Measurements from ENCODE around the gene STAT5B.
"Not testable (repeated sequence)": the region's sequence is repeated elsewhere in the genome, so short reads cannot be mapped to it uniquely, and the experiment has no call there.

Gene STAT5B

GRCh38 chr17:42276359-42276608 lies at the start of gene STAT5B:
STAT5B (minus strand) TSS chr17:42276391; CDS start chr17:42232127, 44,264 bp downstream.
- DNase-seq (ENCODE audit: low read depth in 1 of 2, low spot score in 1 of 2): no peak

GRCh38 chr17:42325026-42325425 lies 48.8 kb upstream of the STAT5B start:
- no peak for DNase-seq (ENCODE audit: low read depth in 1 of 2, low spot score in 1 of 2)

DNA sequence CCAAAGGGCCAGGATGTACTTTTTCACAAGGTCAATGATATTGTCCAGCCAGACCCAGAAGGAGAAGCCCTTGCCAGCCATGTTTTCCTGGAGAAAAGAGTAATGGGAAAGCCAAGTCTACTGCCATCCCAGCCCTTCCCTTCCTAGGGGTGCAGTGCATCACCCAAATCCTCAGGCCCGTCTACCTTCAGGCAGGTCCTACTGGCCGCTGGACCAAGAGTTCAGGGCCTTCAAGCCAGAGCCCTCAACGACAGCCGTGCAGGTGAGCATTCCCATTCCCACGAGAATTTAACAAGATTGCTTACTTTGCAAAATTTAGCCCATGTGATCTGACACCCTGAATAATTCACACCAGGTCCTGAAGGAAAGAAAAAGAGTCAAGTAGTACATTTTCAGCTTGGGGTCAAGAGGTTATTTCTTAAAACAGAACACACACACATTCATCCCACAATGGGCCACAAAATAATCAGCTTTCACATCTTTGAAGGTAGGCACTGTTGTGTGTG lies 47.1 kb upstream of the STAT5B start:
- no peak for DNase-seq (ENCODE audit: low read depth in 1 of 2, low spot score in 1 of 2)

DNA sequence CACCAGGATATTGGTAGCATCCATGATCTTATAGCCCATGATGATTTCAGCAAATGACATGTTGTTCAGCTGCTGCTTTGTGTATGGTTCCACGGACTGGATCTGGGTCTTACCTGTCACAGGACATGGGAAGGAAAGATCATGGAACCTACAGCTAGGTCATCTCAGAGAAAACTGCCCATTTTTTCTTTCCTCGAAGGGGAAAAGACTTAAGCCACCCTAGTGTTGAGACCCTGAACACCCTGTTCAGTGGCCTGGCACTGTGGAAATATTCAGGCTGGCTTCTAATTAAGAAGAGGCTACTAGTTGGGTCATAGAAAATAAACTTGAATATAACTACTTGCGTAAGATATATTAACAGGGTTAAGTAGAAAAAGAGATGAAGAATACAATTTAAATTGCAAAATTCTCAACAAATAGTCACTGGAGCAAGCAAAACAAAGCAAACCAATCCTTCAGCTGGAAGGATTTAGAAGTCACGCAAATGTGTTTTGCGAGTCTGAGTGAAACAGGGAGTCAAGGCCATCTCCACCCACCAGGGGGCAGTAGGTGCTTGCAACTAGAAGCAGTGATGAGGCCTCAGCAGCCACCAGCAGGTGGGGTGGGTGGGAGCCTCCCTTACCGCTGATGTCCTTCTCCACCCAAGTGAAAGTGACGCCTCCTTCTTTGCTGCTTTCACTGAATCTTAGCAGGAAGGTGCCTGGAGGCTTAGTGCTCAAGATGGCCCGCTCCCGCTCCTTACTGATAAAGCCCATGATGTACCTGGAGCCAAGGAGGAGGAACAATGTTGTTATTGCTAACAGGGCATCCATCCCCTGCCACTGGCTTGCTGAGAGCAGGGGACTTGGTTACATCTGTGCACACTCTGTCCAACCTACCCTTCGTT lies 46.4 kb upstream of the STAT5B start:
- DNase-seq (ENCODE audit: low read depth in 1 of 2, low spot score in 1 of 2): peak; percentile 89 to 93

- no peak for DNase-seq (ENCODE audit: low read depth in 1 of 2, low spot score in 1 of 2)
Measured at GRCh38 chr17:42321555-42321954, 45.4 kb upstream of the STAT5B start.

DNA sequence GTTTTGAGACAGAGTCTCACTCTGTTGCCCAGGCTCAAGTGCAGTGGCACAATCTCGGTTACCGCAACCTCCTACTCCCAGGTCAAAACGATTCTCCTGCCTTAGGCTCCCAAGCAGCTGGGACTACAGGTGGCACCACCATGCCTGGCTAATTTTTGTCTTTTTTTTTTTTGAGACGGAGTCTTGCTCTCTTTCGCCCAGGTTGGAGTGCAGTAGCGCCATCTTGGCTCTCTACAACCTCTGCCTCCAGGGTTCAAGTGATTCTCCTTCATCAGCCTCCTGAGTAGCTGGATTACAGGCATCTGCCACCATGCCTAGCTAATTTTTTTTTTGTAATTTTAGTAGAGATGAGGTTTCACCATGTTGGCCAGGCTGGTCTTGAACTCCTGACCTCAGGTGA lies 41.8 kb upstream of the STAT5B start:
- DNase-seq (ENCODE audit: low read depth in 1 of 2, low spot score in 1 of 2): not testable (repeated sequence)

DNA sequence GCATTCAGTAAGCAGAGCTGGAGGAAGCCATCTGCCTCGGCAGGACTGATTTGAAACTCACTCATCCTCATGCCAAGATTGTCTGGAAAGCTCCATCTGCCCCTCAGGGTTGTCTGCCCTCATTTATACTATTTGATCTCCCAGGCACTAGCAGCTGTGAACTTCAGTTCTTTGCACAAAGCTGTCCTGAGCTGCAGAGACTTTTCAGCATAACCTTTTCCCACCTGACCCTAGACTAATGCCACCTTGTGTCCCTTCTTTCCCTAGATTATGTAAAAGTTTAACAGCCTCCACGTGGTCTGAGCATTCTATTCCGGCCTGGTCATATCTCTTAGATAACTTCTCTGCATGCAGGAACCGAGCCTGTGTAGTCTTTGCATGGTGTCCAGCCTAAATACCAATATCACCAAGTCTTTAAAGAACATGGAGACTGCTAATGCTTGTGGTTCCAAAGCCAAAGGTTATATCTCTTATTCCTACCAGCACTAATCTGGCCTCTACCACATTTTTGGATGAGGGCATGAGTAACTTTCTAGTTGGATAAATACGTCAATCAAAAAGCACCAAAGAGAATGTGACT lies 41.2 kb upstream of the STAT5B start:
- DNase-seq (ENCODE audit: low read depth in 1 of 2, low spot score in 1 of 2): no peak

GRCh38 chr17:42316755-42317154 lies 40.6 kb upstream of the STAT5B start:
- no peak for DNase-seq (ENCODE audit: low read depth in 1 of 2, low spot score in 1 of 2)

- no peak for DNase-seq (ENCODE audit: low read depth in 1 of 2, low spot score in 1 of 2)
Measured at GRCh38 chr17:42315402-42316156, 39.4 kb upstream of the STAT5B start.

- no peak for DNase-seq (ENCODE audit: low read depth in 1 of 2, low spot score in 1 of 2)
Measured at GRCh38 chr17:42313773-42314566, 37.8 kb upstream of the STAT5B start.

DNA sequence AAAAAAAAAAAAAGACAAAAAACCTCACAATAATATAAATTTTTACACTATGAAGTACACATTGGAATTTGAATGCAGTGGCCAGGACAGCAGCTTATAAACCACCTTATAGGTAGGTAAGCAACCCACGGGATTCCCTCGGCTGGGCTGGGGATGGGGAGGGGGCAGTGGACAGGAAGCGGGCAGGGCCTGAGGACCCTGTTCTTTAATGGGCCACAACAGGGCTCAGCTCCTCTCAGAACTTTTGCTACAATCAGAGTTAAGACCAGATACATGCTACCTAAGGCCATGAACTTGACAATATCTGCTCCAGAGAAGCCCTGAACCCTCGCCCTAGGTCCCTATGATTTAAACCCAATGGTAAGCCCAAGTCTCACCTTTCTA lies 37.2 kb upstream of the STAT5B start:
- DNase-seq (ENCODE audit: low read depth in 1 of 2, low spot score in 1 of 2): no peak

DNA sequence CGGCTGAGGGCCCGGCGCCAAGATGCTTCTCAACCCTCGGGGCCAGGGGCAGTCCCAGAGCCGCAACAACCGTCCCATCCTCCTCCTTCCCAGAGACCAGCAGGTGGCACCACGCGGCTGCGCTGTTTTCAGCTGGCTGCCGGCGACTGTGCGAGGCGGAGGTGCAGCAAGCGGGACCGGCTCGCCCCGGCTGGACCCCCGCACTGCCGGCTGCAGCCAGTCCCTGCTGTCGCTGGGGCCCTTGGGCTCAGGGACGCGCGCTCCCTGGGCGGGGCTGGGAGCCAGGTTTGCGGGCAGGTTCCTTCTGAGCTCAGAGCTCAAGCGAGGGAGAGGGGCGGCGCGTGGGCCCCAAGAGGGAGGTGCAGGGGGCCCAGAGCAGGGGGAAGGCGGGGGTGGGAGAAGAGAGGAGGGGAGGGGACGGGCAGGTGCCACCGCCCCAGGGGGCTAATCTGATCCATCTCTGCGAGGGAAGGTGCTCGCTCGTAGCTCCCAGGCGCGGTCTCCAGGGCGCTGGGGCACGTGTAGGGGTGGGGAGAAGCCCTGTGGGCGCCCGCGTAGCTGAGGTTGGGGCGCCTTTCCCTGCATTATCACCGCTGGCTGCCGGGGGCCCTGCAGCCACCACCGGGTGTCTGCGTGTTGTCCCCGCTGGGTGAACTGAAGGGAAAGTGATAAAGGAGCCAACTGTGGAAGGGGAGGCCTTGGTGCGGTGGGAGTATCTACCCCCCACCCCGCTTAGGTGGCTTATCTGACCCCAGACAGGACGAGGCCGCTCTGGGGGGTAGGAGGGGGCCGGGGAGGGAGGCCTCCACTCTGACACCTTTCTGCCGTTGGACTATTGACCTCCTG lies 36.3 kb upstream of the STAT5B start:
- peak; percentile 60 to 70 for DNase-seq (ENCODE audit: low read depth in 1 of 2, low spot score in 1 of 2)

DNA sequence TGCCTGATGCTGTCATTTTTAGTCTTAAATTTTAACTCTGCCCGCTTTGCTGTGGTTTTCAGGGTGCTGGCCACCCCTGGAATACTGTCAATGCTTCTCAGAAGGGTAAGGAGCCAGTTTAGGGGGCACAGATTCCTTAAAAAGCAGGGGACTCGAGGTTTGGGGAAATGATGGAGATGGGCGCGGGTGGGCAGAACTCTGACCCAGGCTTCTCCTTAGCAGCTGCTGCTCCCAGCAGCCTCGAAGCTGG lies 35.8 kb upstream of the STAT5B start:
- DNase-seq (ENCODE audit: low read depth in 1 of 2, low spot score in 1 of 2): no peak

DNA sequence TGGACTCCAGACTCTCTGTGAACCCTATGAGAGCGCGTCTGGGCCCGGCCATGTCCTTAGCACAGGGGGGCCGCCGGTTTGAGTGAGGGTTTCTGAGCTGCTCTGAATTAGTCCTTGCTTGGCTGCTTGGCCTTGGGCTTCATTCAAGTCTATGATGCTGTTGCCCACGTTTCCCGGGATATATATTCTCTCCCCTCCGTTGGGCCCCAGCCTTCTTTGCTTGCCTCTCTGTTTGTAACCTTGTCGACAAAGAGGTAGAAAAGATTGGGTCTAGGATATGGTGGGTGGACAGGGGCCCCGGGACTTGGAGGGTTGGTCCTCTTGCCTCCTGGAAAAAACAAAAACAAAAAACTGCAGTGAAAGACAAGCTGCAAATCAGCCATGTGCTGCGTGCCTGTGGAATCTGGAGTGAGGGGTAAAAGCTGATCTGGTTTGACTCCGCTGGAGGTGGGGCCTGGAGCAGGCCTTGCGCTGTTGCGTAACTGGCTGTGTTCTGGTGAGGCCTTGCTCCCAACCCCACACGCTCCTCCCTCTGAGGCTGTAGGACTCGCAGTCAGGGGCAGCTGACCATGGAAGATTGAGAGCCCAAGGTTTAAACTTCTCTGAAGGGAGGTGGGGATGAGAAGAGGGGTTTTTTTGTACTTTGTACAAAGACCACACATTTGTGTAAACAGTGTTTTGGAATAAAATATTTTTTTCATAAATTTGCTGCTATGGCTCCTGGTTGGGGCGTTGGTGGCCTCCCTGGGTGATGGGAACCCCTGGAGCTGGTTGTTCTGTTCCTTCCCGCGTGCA lies 35.2 kb upstream of the STAT5B start:
- no peak for DNase-seq (ENCODE audit: low read depth in 1 of 2, low spot score in 1 of 2)

GRCh38 chr17:42310787-42311215 lies 34.6 kb upstream of the STAT5B start:
- peak in 1 of 2 donors; percentile 33 for DNase-seq (ENCODE audit: low read depth in 1 of 2, low spot score in 1 of 2)

- DNase-seq (ENCODE audit: low read depth in 1 of 2, low spot score in 1 of 2): no peak
Measured at GRCh38 chr17:42309986-42310786, 34.0 kb upstream of the STAT5B start.

DNA sequence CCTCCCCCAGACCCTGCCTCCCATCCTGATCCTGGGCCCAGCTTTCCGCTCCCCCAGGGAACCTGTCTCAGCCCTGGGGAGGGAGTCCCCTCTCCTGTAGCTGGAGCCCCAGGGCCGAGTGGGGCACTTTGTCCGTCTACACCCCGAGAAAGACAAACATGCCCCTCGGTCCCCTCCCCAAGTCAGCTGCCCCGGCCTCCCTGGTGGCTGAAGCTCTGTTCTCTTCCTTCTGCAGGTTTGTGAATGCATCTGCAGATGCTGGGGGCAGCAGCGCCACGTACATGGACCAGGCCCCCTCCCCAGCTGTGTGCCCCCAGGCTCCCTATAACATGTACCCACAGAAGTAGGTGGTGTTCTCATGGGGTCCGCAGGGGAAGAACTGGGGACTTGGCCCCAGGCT lies 33.0 kb upstream of the STAT5B start:
- no peak for DNase-seq (ENCODE audit: low read depth in 1 of 2, low spot score in 1 of 2)

- no peak for DNase-seq (ENCODE audit: low read depth in 1 of 2, low spot score in 1 of 2)
Measured at GRCh38 chr17:42308446-42308845, 32.3 kb upstream of the STAT5B start.

DNA sequence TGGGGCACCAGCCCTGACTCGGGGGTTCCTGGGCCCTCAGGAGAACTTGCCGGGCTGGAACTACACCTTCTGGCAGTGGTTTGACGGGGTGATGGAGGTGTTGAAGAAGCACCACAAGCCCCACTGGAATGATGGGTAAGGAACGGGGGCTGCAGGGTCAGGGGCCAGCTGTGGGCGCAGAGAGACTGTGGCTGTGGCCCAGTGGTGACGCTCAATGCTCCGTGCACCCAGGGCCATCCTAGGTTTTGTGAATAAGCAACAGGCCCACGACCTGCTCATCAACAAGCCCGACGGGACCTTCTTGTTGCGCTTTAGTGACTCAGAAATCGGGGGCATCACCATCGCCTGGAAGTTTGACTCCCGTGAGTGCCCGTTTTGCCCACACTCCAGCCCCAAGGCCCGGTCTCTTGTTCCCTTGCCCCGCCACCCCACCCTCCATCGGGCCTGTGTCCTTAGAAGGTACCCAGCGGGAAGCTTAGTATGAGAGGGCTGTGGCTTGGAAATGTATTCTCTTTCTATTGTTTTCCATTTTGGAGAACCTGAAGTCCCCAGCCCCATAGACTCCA lies 31.3 kb upstream of the STAT5B start:
- no peak for DNase-seq (ENCODE audit: low read depth in 1 of 2, low spot score in 1 of 2)

Measured in activated CD4-positive, alpha-beta T cell treated with anti-CD3 and anti-CD28 coated beads, Interleukin-2, amount 50 U/mL, for 24 hours (primary cell).